Skeletal muscle cell (primary cell): ENCODE measurements around the gene RTBDN.
"Not testable (repeated sequence)": the region's sequence is repeated elsewhere in the genome, so short reads cannot be mapped to it uniquely, and the experiment has no call there.

ENCODE experiments used
- DNase-seq: peaks from one replicate; pipeline ENCODE4 v3.0.0-alpha.2; 2010; ENCODE audit warnings: low read depth
- H3K4me3 ChIP-seq: 2 replicates; pipeline ENCODE4 v1.5.1; 2011; ENCODE audit warnings: low read depth, mild to moderate bottlenecking, control low read depth, low read length, moderate library complexity

Gene RTBDN

DNA sequence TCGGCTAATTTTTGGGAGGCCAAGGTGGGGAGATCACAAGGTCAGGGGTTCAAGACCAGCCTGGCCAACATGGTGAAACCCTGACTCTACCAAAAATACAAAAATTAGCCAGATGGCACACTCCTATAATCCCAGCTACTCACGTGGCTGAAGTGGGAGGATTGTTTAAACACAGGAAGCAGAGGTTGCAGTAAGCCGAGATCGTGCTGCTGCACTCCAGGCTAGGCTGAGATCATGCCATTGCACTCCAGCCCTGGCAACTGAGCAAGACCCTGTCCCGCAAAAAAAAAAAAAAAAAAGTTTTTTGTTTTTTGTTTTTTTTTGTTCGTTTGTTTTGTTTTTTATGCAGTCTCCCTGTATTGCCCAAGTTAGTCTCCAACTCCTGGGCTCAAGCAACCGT lies 25.2 kb upstream of the RTBDN start:
- DNase-seq = no peak
- no peak overlapping the region for H3K4me3 ChIP-seq

DNA sequence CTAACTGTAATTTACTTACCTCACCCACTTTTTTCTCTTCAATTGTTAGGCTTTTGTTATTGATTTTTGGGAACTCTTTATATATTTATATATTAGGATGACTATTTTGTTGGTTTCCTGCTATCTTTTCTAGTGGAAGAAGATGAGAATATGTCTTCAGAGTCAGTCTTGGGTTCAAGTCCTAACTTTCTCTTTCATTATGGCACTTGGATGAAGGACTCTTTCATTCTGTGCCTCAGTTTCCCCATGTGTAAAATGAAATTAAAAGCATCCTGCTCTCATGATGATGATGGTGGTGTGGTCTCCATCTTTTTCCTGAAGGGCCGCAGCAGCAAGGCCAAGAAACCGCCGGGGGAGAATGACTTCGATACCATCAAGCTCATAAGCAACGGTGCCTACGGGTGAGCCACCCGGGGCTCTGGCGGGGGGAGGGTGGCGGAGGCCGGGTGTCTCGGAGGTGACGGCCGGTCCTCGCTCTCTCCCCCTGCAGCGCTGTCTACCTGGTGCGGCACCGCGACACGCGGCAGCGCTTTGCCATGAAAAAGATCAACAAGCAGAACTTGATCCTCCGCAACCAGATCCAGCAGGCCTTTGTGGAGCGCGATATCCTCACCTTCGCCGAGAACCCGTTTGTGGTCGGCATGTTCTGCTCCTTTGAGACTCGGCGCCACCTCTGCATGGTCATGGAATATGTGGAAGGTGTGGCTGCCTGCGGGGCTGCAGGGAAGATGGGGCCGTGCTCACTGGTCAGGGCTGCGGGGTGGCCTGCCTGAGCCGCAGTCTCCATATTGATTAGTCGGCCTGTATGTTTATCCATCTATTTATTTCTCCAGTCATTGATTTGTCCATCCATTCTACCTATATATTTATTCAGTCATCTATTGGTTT lies 23.9 kb upstream of the RTBDN start:
- no peak for DNase-seq
- H3K4me3 ChIP-seq = no peak overlapping the region

GRCh38 chr19:12856653-12857052 lies 22.3 kb upstream of the RTBDN start:
- DNase-seq = no peak

DNA sequence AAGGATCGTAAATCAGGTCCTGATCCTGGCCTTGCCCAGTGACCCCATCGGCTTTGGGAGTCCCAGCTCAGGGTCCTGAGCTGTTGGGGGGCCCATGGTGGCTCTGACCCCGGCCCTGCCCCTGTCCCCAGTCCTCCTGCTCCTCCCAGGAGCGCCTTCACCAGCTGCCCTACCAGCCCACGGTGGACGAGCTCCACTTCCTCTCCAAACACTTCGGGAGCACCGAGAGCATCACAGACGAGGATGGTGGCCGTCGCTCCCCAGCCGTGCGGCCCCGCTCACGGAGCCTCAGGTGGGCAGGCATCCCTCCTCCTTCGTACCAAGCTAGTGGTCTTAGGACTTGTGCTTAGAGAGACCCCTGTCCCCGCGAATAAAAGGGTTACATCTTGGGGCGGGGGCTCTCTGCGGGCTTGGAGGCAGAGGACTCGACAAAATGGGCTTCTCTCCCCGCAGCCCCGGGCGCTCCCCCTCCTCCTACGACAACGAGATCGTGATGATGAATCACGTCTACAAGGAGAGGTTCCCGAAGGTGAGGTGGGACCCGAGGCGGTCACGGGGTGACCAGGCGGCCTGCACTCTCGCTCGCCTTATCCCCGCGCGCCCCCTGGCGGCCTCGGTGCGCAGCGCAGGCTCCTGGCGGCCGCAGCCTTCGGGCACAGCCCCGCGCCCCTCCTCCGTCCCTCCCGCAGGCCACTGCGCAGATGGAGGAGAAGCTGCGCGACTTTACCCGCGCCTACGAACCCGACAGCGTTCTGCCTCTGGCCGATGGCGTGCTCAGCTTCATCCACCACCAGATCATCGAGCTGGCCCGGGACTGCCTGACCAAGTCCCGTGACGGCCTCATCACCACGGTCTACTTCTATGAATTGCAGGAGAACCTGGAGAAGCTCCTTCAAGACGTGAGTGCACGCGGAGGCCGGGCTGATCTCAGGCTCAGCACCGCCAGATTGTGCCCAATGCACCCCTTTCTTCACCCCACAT lies 13.1 kb upstream of the RTBDN start:
- DNase-seq = no peak
- H3K4me3 ChIP-seq = peak overlapping the region; percentile 26

More at GRCh38 chr19:12856653-12857052, 22.3 kb upstream of the RTBDN start:
- H3K4me3 ChIP-seq = no peak overlapping the region

- not testable (repeated sequence) for H3K4me3 ChIP-seq, DNase-seq
Observed at GRCh38 chr19:12846613-12847012, 12.2 kb upstream of the RTBDN start.

- DNase-seq = no peak
- H3K4me3 ChIP-seq = no peak overlapping the region
Observed at GRCh38 chr19:12843999-12844732, 9.8 kb upstream of the RTBDN start.

DNA sequence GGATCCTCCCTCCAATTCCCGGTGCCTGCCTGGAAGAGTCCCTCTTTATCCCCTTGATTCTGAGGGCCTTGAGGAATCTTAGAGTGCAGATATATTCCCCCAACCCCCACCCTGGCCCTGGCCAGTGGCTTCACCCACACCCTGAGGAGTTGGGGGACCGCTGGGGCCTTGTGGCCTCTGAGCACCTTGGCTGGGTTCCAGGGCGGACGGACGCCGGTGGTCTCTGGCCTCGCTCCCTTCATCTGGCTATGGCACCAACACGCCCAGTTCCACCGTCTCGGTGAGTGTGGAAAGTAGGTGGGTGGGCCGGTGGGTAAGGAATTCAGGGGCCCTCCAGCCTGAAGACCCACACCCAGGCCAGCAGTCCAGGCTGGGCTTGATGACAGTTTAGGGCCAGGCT lies 8.9 kb upstream of the RTBDN start:
- no peak overlapping the region for H3K4me3 ChIP-seq
- DNase-seq = no peak

DNA sequence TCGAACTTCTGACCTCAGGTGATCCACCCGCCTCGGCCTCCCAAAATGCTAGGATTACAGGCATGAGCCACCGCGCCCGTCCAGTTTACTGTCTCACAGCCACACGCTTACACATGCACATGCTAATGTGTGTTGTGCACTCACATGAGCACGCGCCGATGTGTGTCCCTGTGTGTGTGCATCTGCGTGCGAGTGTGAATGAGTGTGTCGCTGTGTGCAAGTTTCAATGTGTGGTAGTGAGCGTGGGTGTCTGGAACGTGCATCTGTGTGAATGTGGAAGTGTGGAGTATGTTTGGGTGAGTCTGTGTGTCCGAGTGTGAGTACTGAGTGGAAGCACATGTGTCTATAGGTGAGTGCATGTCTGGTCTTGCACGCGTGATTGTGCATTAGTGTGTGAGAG lies 8.1 kb upstream of the RTBDN start:
- H3K4me3 ChIP-seq = no peak overlapping the region
- DNase-seq = no peak

- DNase-seq = no peak
- peak overlapping the region; percentile 41 for H3K4me3 ChIP-seq
Observed at GRCh38 chr19:12841094-12841493, 6.7 kb upstream of the RTBDN start.

DNA sequence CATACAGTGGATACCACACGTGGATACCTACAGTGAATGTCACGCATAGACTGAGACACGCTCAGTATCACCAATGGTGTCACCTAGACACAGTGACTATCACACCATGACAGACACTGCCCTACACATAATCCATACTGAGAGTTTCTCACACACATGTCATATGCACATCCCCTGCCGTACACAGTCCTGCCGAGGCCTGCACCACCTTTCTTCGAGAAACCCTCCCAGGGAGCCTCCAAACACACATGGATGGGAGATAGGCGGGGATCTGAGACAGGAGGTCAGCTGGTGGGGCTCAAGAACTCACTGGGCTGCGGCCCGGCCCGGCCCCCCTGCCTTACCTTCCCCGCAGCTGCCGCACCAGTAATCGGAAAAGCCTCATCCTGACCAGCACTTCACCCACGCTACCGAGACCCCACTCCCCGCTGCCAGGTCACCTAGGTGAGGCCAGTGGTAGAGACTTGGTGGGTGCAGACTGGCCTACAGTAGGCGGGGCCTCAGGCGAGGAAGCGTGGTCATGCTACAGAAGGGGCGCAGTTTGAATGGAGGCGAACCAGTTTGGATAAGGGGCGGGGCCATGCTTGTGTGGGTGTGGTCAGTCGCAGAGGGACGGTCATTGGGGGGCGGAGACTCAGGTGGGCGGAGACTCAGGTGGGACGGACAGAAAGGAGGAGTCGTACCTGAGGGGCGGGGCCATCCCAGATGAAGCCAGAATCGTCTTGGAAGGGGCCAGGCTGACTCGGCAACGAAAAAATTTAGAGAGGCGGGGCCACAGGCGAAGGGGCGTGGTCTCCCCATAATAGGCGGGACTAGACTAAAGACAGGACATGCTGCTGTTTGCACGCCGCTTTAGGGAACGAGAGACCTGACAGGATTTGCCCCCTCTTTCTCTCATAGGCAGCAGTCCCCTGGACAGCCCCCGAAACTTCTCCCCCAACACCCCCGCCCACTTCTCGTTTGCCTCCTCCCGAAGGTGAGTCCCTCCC lies 6.0 kb upstream of the RTBDN start:
- DNase-seq = no peak
- H3K4me3 ChIP-seq = peak overlapping the region; percentile 41

DNA sequence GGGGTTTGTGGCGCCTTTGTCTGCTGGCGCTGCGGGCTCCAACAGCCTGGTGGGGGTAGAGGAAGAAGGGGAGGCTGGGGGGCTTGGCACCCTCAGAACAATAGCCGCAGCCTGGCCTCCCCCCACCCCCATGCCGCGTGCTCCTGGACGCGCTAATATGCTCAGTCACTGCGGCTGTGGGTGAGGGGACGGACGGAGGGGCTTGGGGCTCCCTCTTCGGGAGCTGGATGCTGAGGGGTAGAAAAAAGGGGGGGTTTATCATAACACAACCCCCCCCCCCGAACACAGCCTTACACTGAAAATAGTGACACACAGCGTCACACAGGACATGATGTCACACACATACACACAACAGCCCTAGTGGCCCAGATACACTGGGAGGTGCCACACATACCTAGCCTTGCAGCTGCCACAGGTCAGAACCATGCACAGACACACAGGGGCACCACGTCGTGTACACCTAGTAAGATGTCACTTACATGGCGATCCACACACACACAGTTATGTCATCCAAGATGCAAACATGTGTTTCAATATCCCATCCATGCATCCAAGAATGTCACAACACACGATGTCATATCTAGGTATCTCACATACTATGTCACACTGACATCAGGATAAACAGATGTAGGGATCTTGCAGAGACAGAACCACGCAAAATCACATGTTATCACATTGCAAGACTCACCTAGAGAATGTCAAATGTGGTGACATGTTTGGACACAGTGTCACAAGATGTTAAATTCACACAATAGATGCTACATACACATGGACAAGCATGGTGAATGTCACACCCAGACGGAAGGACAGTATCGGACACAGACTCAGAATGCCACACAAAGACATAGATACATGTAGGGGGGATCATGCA lies 4.7 kb upstream of the RTBDN start:
- DNase-seq = no peak
- no peak overlapping the region for H3K4me3 ChIP-seq

DNA sequence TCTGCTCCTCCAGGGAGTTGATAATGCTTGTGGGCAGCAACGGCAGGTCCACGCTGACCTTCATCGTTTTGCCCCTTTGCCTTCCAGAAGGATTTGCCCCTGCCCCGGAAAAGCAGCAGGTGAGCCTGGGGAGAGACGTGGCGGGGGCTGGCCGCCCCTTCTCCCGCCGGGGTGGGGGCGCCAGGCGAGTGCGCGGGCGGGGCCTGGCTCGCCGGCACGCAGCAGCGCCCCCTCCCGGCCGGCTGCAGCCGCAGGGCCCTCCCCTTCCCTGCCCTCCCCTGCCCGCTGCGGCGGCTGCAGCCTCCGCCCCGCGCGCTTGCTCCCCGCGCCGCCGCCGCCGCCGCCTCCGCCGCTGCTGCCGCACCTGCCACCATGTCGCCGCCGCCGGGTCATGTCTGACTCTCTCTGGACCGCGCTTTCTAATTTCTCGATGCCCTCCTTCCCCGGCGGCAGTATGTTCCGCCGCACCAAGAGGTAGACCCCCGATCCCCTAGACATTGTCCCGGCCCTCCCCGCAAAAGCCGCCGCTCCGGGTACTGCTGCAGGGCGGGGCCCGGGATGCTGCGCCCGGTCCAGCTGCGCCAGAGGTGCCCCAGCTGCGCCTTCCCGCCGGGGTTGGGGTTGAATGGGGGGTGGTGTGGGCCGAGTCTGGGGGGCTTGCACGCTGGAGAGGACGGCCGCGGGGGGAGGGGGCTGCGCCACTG lies 4.0 kb upstream of the RTBDN start, which contains the start of gene MAST1:
TSS of gene MAST1 (plus strand) at position 334 of the 704 bp plus-strand sequence. CDS start at position 392, 58 bp downstream.
- peak within 1 kb of the TSS; percentile 27 for H3K4me3 ChIP-seq
- DNase-seq = no peak

DNA sequence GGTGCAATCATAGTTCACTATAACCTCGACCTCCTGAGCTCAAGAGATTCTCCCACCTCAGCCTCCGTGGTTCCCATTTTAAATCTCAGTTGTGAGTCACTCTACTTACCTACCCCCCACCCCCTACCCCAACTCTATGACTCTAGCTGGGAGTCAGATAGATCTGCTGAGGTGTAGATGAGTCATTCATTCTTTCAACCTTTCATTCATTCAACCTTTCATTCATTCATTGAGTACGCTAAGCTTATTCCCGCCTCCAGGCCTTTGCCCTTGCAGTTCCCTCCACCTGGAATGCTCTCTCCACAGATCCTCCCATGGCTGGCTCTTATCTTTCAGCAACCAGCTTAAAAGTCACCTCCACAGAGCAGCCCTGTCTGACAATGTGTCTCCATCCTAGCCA lies 2.8 kb upstream of the RTBDN start:
- DNase-seq = no peak
- no peak overlapping the region for H3K4me3 ChIP-seq

GRCh38 chr19:12836529-12836863 lies 2.1 kb upstream of the RTBDN start:
- H3K4me3 ChIP-seq = no peak overlapping the region
- no peak for DNase-seq

GRCh38 chr19:12834976-12835757 lies 788 bp upstream of the RTBDN start:
- no peak overlapping the region for H3K4me3 ChIP-seq
- DNase-seq = no peak
